ENCODE results near the gene SPOCK2. TPM values are rescaled to one million over a fixed set of nuclear protein-coding genes. Genes with fewer than 3 reads are reported as not detected.

The SPOCK2 gene
- total RNA-seq, 1 experiment from 2014 or later, result 1.8 TPM

- no peak for TF ChIP-seq CTCF (conservative IDR thresholded peaks at IDR 0.05)
- H2BK120ac ChIP-seq (ENCODE audit: low read depth, low read length, poor library complexity, severe bottlenecking), result no peak overlapping the region
- no peak for DNase-seq
- H4K5ac ChIP-seq (ENCODE audit: insufficient read length, low read depth, low read length), result no peak overlapping the region
- Mint-ChIP-seq H3K4me1 (peaks cover 16 to 18% of the 10 kb centered on the region in 2 experiments), H3K4me3 (no peak overlapping the region), H3K36me3 (ENCODE audit: insufficient read depth in 1 of 3, low read depth in 3 of 3) (no peaks in the 10 kb centered on the region), H3K27ac (no peak overlapping the region), H3K27me3 (ENCODE audit: low read depth) (peaks cover 10% of the 10 kb centered on the region), H3K9me3 (no peaks in the 10 kb centered on the region)
- no peak overlapping the region for H4K8ac ChIP-seq (replicated peaks; ENCODE audit: insufficient read length, low read depth, low read length)
- no peak overlapping the region for H2BK12ac ChIP-seq (ENCODE audit: insufficient read length, low read depth, low read length)
- no peak overlapping the region for H2BK20ac ChIP-seq (ENCODE audit: low read depth, low read length, poor library complexity, severe bottlenecking)
- H3K9ac ChIP-seq (ENCODE audit: extremely low read depth, insufficient read length, low read length), result no peak overlapping the region
- no CpG with 5 or more reads among the region's 3 CpGs for WGBS (ENCODE audit: extremely low coverage, insufficient read length, low lambda C conversion rate)
- H3K14ac ChIP-seq (ENCODE audit: insufficient read depth, low read length), result no peak overlapping the region
- no peak overlapping the region for H2BK5ac ChIP-seq (ENCODE audit: insufficient read length, low read length)
- no peak overlapping the region for H2AFZ ChIP-seq (ENCODE audit: low read length)
- H3K4ac ChIP-seq (ENCODE audit: low read depth, low read length), result no peak overlapping the region
- H3K79me1 ChIP-seq (ENCODE audit: insufficient read depth, low read depth, low read length, poor library complexity, severe bottlenecking), result no peaks in the 10 kb centered on the region
- no peaks in the 10 kb centered on the region for H3K23me2 ChIP-seq (ENCODE audit: insufficient read length, low read depth, low read length, poor library complexity, severe bottlenecking)
- no peak overlapping the region for H2BK15ac ChIP-seq (ENCODE audit: low read depth, low read length)
- no peak overlapping the region for H4K91ac ChIP-seq (ENCODE audit: insufficient read length, low read depth, low read length)
- H3T11ph ChIP-seq (ENCODE audit: low read length), result no peak overlapping the region
- H2AK5ac ChIP-seq (ENCODE audit: insufficient read length, low read length), result no peak overlapping the region
- no peaks in the 10 kb centered on the region for H3K4me1 ChIP-seq (ENCODE audit: insufficient read depth, low read length)
- H3K18ac ChIP-seq (ENCODE audit: insufficient read length, low read depth, low read length), result no peak overlapping the region
- no peaks in the 10 kb centered on the region for H3K27me3 ChIP-seq (ENCODE audit: insufficient read depth, low read length)
- no peaks in the 10 kb centered on the region for H3K9me3 ChIP-seq (ENCODE audit: control insufficient read depth, low read depth, low read length)
- H4K20me1 ChIP-seq (ENCODE audit: control insufficient read depth, insufficient read depth, insufficient read length), result no peaks in the 10 kb centered on the region
- no peaks in the 10 kb centered on the region for H3K79me2 ChIP-seq (ENCODE audit: insufficient read depth, low read length)
- no peak overlapping the region for H3K56ac ChIP-seq (ENCODE audit: insufficient read length, low read depth, low read length)
- no peak overlapping the region for H3K27ac ChIP-seq (ENCODE audit: insufficient read length, low read depth, low read length)
- H3K23ac ChIP-seq (ENCODE audit: insufficient read length, low read depth, low read length), result no peak overlapping the region
- no peak overlapping the region for H3K4me2 ChIP-seq (ENCODE audit: insufficient read depth, insufficient read length, low read length)
These were observed 50.5 kb downstream of the SPOCK2 start for GRCh38 chr10:72037811-72038210.
